ENCODE measurements around the gene CIBAR2. TPM values are rescaled to one million over a fixed set of nuclear protein-coding genes. Genes with fewer than 3 reads are reported as not detected.
A peak's percentile ranks its signal among the peaks of the same experiment; 100 is the strongest.

Gene CIBAR2
- total and polyA plus RNA-seq, 10 of the 15 experiments (the other 5 are each of a cell fraction or from before 2014, with no cell fraction given) = 0.05 to 0.16 (median 0.07) TPM; not detected in 7

DNA sequence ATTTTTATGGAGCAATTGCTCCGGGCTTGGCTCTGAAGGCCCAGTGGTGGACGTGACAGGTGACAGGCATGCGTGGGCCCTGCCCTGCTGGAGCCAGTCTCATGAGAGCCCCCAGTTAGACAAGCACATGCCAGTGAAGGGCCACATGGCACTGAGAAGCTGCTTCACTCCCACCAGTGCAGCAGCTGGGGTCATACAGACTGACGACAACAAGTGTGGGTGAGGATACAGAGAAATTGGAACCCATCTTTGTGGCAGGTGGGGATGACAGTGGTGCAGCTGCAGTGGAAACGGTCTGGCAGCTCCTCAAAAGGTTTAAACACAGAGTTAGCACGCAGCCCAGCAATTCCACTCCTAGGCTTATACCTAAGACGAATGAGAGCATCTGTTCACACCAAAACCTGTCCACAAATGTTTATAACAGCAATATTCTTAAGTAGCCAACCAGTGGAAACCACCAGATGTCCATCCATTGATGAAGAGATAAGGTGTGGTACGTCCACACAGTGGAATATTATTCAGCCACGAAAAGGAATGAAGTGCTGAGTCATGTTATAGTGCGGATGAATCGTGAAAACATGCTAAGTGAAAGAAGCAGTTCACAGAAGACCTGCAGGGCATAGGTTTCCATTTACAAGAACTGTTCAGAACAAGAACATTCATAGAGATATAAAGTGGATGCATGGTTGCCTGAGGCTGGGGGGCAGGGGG lies 12.5 kb upstream of the CIBAR2 start:
- SMC1A ChIA-PET (ENCODE audit: uncharacterized antibody, unreplicated experiment) = interaction anchor here (1.1 to 1.2 kb wide), 3 partner anchors 10 to 100 kb away, joined by 3 to 5 read pairs (median 4); no protein-coding TSS in a partner anchor
- ATAC-seq (no peak), DNase-seq (ENCODE audit: low read depth, low spot score) (no peak), FAIRE-seq (no peak)
- Histone ChIP-seq H3K36me3 (ENCODE audit: control insufficient read depth in 2 of 2, insufficient read depth in 2 of 2, low read length in 1 of 2) (no peaks in the 10 kb centered on the region), H3K9me3 (replicated peaks; ENCODE audit: control insufficient read depth, insufficient read depth, low read length) (no peaks in the 10 kb centered on the region), H3K9ac (ENCODE audit: control insufficient read depth, insufficient read depth, low read length) (no peak overlapping the region), H3K79me2 (ENCODE audit: control insufficient read depth, insufficient read depth, low read length) (no peaks in the 10 kb centered on the region), H3K27me3 (replicated peaks in 1 of 2; ENCODE audit: control insufficient read depth in 2 of 2, insufficient read depth in 2 of 2, low read length in 1 of 2) (no peaks in the 10 kb centered on the region), H4K20me1 (ENCODE audit: control insufficient read depth, insufficient read depth) (no peaks in the 10 kb centered on the region), H2AFZ (ENCODE audit: control insufficient read depth, low read depth, low read length) (no peak overlapping the region), H3K4me3 (no peak overlapping the region), H3K4me2 (ENCODE audit: control insufficient read depth, insufficient read depth) (no peak overlapping the region), H3K27ac (ENCODE audit: control insufficient read depth, insufficient read depth) (no peak overlapping the region), H3K4me1 (ENCODE audit: control insufficient read depth, insufficient read depth, low read length) (no peaks in the 10 kb centered on the region)
- POLR2A ChIA-PET = no interaction called here
- CTCF ChIA-PET = interaction anchor here (0.9 to 3.4 kb wide), 5 partner anchors 10 to 128 kb away, joined by 3 to 14 read pairs (median 5); no protein-coding TSS in a partner anchor
- peak; percentile 56; the same call in 1 of the 2 replicates for TF ChIP-seq BACH1 (IDR thresholded peaks at IDR 0.05; ENCODE audit: borderline replicate concordance)
- TF ChIP-seq EZH2 (IDR thresholded peaks at IDR 0.05; ENCODE audit: borderline replicate concordance, control insufficient read depth, low read depth, low read length) = no peak
- TF ChIP-seq KAT2A (conservative IDR thresholded peaks at IDR 0.05; ENCODE audit: control insufficient read depth, low read depth, low read length) = no peak
- intact Hi-C loops (cut with micrococcal nuclease; ENCODE audit: unreplicated experiment) = no loop called here
- 34% methylated on average over 11 of the region's 11 CpGs for WGBS (ENCODE audit: insufficient coverage, insufficient replicate concordance, low lambda C conversion rate, missing lambda C conversion rate)
- in situ Hi-C loops (cut with MboI) = no loop called here
- RAD21 ChIA-PET (ENCODE audit: unreplicated experiment) = interaction anchor here (1.9 kb wide), 1 partner anchor 10 kb away, joined by 8 read pairs; no protein-coding TSS in a partner anchor
- no TSS peak for BruUV-seq (replicated peaks)

DNA sequence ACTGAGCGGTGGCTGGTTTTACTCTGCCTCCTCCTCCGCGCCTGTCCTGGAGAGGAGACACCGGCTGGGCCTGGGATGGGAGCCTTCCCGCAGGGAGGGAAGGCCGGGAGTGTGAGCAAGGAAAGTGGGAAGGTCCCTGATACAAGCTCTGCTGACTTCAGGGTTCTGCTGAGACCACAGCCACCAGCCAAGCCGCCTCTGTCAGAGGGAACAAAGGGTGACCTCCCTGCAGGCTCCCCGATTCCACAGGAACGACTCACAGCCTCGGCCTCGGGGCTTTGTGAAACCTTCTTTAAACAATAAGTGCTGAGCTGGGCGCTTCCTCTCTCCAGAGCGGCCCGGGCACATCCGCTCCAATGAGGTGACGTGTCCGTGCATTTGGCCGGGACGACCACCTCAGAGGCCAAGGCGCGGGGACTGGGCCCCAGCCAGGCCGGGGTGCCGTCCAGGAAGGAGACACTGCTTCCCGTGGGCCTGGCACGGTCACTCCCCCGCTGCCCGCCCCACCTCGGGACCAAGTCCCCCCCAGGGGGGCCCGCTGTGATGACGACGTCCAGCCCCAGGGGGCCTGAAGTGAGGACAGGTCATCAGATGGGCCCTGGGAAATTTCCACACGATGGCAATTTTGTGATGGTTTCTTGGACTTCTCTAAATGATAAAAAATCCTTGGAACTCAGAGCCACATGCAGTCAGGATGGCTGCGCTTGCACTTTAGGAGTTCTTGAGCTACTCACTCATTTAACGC lies 11.8 kb upstream of the CIBAR2 start:
- ChIA-PET SMC1A (ENCODE audit: uncharacterized antibody, unreplicated experiment) (interaction anchor here (1.2 kb wide), 1 partner anchor 9 kb away, joined by 5 read pairs; no protein-coding TSS in a partner anchor), CTCF (interaction anchor here (1.6 kb wide), 1 partner anchor 9 kb away, joined by 5 read pairs; no protein-coding TSS in a partner anchor), RAD21 (ENCODE audit: unreplicated experiment) (interaction anchor here (1.2 kb wide), 1 partner anchor 16 kb away, joined by 3 read pairs; no protein-coding TSS in a partner anchor), POLR2A (no interaction called here)
- no peaks in the 10 kb centered on the region for H3K27me3 ChIP-seq (replicated peaks in 1 of 2; ENCODE audit: control insufficient read depth in 2 of 2, insufficient read depth in 2 of 2, low read length in 1 of 2)
- no peak overlapping the region for H3K9ac ChIP-seq (ENCODE audit: control insufficient read depth, insufficient read depth, low read length)
- no peaks in the 10 kb centered on the region for H4K20me1 ChIP-seq (ENCODE audit: control insufficient read depth, insufficient read depth)
- no peaks in the 10 kb centered on the region for H3K4me1 ChIP-seq (ENCODE audit: control insufficient read depth, insufficient read depth, low read length)
- no peak overlapping the region for H2AFZ ChIP-seq (ENCODE audit: control insufficient read depth, low read depth, low read length)
- BruUV-seq (replicated peaks) = no TSS peak
- in situ Hi-C loops (cut with MboI) = no loop called here
- H3K9me3 ChIP-seq (replicated peaks; ENCODE audit: control insufficient read depth, insufficient read depth, low read length) = no peaks in the 10 kb centered on the region
- TF ChIP-seq FOXK2 (IDR thresholded peaks at IDR 0.05) (no peak), ESRRA (IDR thresholded peaks at IDR 0.05; ENCODE audit: low read length) (no peak)
- TF ChIP-seq, protein P1, sequence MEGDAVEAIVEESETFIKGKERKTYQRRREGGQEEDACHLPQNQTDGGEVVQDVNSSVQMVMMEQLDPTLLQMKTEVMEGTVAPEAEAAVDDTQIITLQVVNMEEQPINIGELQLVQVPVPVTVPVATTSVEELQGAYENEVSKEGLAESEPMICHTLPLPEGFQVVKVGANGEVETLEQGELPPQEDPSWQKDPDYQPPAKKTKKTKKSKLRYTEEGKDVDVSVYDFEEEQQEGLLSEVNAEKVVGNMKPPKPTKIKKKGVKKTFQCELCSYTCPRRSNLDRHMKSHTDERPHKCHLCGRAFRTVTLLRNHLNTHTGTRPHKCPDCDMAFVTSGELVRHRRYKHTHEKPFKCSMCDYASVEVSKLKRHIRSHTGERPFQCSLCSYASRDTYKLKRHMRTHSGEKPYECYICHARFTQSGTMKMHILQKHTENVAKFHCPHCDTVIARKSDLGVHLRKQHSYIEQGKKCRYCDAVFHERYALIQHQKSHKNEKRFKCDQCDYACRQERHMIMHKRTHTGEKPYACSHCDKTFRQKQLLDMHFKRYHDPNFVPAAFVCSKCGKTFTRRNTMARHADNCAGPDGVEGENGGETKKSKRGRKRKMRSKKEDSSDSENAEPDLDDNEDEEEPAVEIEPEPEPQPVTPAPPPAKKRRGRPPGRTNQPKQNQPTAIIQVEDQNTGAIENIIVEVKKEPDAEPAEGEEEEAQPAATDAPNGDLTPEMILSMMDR (IDR thresholded peaks at IDR 0.05 in 2 of 3, conservative IDR thresholded peaks at IDR 0.05 in 1 of 3; ENCODE audit: control insufficient read depth in 2 of 3, extremely low read depth in 1 of 3, insufficient read depth in 1 of 3, low read depth in 3 of 3, low read length in 3 of 3) = no peak
- H3K4me2 ChIP-seq (ENCODE audit: control insufficient read depth, insufficient read depth) = no peak overlapping the region
- no peak overlapping the region for H3K4me3 ChIP-seq
- 73% methylated on average over 34 of the region's 34 CpGs for WGBS (ENCODE audit: insufficient coverage, insufficient replicate concordance, low lambda C conversion rate, missing lambda C conversion rate)
- no peaks in the 10 kb centered on the region for H3K36me3 ChIP-seq (ENCODE audit: control insufficient read depth in 2 of 2, insufficient read depth in 2 of 2, low read length in 1 of 2)
- intact Hi-C loops (cut with micrococcal nuclease; ENCODE audit: unreplicated experiment) = no loop called here
- DNase-seq (ENCODE audit: low read depth, low spot score) = no peak
- no peak overlapping the region for H3K27ac ChIP-seq (ENCODE audit: control insufficient read depth, insufficient read depth)
- H3K79me2 ChIP-seq (ENCODE audit: control insufficient read depth, insufficient read depth, low read length) = no peaks in the 10 kb centered on the region
- no peak for FAIRE-seq
- ATAC-seq = no peak
